ENCODE results near the gene OR1F1.
"Not testable (repeated sequence)": the region's sequence is repeated elsewhere in the genome, so short reads cannot be mapped to it uniquely, and the experiment has no call there.

Gene OR1F1

DNA sequence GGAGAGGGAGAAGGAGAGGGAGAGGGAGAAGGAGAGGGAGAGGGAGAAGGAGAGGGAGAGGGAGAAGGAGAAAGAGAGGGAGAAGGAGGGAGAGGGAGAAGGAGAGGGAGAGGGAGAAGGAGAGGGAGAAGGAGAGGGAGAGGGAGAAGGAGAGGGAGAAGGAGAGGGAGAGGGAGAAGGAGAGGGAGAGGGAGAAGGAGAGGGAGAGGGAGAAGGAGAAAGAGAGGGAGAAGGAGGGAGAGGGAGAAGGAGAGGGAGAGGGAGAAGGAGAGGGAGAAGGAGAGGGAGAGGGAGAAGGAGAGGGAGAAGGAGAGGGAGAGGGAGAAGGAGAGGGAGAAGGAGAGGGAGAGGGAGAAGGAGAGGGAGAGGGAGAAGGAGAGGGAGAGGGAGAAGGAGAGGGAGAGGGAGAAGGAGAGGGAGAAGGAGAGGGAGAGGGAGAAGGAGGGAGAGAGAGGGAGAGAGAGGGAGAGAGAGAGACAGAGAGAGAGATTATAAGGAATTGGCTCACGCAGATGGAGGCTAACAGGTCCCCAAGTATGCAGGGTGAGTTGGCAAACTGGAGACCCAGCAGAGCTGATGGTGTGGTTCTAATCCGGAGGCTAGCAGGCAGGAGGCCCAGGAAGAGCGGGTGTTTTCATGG, 9.8 kb downstream of the OR1F1 start:
- not testable (repeated sequence) for DNase-seq

DNA sequence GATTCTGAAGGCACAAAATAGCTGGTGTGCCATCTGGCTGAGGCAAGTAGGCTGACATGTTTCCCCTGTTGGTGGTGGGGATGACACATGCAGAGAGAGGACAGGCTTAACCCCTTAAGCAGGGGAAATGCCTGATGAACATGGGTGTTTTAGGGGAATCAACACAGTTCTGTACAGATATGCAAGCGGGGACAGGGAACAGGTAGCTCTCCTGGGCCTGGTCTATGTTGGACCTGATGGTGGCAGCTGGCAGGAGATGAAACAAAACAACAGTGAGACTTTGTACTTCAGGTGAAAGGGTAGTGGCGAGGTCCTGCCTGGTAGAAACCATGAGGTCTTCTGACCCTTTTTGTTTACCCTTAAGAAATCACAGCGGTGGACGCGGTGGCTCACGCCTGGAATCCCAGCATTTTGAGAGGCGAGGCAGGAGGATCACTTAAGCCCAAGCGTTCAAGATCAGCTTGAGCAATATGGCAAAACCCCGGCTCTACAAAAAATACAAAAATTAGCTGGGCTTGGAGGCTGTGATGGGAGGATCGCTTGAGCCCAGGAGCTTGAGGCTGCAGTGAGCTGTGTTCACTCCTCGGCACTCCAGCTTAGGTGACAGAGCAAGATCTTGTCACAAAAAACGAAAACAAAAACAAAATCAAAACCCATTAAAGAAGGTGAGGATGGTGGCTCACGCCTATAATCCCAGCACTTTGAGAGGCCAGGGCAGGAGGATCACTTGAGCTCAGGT, 10.5 kb downstream of the OR1F1 start:
- DNase-seq, result no peak

DNA sequence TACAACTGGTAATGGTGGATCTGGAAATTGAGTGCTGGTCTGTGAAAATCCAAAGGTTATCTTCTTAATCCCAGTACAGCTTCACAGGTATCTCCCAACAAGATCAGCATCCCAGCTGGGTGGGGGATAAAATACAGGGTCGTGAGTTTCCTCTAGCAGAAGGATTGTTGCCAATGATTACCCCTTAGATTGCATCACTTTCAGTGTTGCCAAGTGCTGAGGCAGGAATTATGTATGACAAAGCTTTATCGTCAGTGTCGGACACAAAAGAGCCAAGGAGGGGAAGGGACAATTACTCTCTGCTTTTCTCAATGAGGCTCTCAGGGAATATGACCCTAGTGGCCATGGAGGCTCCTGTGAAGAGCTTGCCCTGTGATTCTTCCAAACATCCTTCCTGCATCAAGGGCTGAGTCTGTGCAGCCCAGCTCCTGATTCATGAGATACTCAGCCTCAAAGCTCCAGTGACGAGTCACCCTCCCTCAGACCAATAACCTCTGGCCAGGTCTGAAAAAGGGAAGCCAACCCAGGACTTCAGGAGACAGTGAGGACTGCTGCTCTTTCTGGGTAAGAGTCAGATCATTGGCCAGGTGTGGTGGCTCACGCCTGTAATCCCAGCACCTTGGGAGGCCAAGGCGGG, 15.0 kb downstream of the OR1F1 start:
- no peak for DNase-seq

DNA sequence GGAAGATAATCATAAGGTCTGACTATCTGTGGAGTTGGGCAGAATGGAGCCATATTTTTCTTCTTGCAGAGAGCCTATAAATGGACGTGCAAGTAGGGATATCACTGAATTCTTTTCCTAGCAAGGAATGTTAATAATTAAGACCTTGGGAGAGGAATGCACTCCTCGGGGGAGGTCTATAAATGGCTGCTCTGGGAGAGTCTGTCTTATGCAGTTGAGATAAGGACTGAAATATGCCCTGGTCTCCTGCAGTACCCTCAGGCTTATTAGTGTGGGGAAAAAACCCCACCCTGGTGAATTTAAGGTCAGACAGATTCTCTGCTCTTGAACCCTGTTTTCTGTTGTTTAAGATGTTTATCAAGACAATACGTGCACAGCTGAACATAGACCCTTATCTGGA, 17.9 kb downstream of the OR1F1 start:
- DNase-seq, result not testable (repeated sequence)

DNA sequence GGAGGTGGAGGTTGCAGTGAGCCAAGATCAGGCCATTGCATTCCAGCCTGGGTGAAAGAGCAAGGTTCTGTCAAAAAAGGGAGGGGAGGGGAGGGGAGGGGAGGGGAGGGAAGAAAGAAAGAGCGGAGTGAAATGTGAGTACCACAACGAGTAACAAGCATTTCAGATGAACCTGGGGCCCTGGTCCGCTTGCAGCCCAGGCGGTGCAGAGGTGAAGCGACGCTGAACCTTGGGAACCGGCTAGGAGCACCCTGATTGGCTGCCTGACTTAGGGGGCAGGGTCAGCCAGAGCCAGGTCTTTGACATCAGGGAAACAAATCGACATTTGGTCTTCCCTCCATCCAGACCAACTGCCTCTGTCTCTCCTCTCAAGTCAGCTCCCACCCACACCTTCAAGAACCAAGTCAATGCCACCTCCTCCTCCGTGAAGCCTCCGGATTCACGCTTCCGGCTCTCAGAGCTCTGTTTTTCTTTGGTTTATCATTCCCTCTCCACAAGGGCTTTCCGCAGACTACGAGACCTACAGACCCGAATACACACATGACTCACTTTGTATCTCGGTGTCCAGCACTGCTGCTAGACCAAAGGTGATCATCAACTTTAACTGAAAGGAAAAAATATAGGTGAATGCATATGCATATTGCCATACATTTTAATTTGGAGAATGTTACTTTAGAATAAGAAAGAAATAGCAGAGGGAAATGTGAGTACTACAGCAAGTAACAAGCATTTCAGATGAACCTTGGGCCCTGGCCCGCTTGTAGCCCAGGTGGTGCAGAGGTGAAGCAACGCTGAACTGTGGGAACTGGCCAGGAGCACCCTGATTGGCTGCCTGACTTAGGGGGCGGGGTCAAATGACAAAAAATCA, 19.3 kb downstream of the OR1F1 start:
- DNase-seq, result no peak

DNA sequence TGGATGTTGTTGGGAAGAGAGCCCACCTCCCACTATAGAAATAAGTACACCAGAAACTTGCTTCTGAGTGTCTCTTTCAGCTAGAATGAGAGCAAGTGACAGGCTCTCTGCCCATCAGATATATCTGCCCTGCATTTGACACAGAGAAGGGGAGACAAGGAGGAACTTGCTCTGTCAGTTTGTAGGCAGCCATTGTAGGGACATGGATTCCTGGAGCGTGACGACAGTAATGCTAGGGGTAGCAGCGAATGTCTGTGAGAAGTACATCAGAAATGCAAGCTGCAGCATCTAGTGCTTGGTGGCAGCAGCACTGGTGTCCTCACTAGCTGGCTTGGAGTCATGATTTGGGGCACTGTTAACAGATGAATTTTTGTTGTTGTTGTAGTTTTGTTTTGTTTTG, 24.0 kb downstream of the OR1F1 start:
- DNase-seq, result no peak

DNA sequence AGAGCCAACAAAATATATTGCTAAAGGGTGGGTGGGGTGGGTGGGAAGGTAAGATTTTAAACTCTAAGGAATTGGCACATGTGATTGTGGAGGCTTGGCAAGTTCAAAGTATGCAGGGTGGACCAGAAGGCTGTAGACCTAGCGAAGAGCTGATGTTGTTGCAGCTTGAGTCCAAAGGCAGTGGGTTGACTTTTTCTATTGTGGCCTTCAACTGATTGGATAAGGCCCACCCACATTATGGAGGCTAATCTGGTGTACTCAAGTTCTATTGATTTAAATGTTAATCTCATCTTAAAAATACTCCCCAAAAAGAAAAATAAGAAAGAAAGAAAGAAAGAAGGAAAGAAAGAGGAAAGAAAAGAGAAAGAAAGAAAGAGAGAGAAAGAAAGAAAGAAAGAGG, 24.6 kb downstream of the OR1F1 start:
- DNase-seq, result no peak

DNA sequence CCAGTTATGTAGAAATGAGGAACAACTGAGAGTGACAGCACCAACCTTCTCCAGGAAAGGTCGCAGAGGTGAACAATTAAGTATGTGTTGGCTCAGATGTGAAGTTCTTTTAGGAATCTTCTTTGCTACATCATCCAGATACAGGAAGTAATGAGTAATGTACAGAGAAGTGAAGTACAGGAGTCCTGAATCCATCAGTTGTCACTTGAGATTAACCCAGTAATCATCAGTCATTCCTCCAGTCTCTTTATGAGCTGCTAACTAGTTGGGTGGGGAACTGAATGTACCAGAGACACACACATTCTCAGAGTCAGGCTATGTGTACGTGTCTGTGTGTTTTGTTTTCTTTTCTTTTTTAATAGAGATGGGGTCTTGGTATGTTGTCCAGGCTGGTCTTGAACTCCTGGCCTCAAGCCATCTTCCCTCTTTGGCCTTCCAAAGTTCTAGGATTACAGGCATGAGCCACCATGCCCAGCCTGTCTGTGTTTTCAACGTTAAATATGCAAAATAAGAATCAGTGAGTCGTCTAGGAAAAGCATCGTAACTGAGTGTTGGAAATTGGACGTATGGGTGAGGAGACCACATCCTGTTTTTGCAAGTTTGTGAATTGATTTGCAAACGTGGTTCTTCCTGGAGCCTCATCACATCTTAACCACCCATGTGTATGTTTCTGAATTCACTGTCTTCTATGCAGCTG, 27.0 kb downstream of the OR1F1 start:
- no peak for DNase-seq

DNA sequence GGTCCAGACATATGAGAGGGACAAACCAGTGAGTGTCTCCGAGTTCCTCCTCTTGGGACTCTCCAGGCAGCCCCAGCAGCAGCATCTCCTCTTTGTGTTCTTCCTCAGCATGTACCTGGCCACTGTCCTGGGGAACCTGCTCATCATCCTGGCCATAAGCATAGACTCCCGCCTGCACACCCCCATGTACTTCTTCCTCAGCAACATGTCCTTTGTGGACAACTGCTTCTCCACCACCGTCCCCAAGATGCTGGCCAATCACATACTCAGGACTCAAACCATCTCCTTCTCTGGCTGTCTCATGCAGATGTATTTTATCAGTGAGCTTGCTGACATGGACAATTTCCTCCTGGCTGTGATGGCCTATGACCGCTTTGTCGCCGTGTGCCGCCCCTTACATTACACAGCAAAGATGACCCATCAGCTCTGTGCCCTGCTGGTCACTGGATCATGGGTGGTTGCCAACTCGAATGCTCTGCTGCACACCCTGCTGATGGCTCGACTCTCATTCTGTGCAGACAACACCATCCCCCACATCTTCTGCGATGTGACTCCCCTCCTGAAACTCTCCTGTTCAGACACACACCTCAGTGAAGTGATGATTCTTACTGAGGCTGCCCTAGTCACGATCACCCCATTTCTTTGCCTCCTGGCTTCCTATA, 27.7 kb downstream of the OR1F1 start:
- no peak for DNase-seq

DNA sequence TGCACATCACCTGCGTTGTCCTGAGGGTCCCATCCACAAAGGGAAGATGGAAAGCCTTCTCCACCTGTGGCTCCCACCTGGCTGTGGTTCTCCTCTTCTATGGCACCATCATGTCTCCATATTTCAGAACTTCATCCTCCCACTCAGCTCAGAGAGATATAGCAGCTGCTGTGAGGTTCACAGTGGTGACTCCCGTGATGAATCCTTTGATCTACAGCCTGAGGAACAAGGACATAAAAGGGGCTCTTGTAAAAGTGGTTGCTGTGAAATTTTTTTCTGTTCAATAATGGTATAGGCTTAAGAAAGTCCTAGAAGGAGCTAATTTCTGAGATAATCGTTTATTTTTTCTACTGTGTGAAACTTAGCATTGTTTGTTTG, 28.2 kb downstream of the OR1F1 start:
- DNase-seq, result no peak

DNA sequence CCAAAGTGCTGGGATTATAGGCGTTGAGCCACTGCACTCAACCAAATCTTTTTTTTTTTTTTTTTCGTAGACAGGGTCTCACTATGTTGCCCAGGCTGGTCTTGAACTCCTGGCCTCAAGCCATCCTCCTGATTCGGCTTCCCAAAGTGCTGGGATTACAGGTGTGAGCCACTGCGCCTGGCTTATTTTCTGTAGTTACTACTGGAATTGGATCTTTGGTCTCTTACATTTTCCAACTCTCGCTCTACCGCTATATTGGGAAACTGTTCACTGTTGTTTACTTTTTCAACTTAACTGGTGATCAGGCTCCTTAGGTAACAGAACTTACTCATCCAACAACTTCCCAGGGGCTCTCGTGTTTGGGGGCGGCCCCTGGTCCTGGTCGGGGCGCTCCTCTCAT, 32.8 kb downstream of the OR1F1 start:
- no peak for DNase-seq

DNA sequence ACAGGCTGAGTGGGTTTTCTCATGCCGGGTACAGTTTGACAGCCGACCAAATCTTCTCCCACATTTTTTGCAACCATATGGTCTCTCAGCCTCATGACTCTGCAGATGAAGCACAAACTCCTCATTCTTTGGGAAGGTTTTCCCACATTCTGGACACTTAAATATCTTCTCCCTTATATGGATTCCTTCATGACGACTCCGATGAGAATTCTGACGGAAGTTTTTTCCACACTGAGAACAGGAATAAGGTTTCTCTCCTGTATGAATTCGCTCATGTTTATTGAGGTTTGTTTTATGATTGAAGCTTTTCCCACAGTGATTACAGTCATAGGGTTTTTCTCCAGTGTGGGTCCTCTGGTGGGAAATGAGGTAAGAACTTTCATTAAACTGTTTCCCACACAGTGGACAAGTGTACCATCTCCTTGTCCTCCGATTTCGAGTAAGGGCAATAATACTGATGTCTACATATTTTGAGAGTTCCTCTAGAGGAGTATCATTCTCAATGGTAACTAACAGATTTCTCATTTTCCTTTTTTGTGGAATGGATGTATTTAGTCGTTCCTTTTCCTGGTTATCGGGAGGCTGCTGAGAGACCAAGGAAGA, 36.0 kb downstream of the OR1F1 start:
- no peak for DNase-seq

DNA sequence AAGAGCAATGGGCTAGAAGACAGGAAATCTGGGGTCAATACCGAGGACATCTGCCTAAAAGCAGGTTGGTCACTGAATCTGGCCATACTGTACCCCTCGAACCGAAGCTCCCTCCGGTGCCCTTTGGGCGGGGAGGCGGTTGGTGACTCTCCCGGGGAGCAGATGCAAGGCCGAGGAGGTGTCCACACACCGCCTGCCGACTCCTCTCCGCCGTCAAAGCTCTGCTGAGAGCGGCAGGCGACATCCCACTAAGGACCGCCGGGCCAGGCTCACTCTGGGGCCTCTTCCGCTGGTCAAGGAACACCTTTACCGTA, 46.5 kb downstream of the OR1F1 start:
- peak in 1 of 51 donors; percentile 48 for DNase-seq

DNA sequence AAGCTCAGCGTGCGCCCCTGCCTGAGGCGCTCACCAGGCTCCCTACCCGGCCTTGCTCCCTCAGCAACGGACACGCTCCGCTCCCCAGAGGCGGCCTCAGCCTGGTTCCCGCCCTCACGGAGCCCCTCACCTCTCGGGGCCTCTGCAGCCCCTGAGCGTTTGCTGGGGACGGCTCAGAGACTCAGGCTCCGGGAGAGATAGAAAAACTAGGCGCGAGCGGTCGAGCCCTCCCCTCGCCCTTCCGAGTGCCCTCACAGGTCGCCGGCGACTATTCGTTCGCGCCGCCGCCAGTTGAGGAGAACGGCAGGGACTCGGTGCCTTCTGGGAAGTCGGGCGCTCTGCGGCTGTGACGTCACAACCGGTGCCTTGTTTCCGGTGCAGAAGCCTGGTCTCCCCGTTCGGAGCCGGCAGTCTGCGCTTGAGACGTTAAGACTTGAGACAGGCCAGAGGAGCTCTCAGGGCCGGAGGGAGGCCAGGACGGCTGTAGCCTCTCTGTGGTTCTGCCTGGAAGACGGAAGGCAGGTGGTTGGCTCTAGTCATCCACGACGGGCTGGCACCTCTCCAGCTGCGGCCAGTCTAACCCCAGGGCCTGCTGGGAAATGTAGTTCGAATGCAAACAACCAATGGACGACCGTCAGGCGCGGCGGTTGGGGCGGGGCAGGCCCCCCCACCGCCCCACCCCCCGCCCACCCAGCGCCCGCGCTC, 47.0 kb downstream of the OR1F1 start, which contains the start of gene ZNF200:
ZNF200 (minus strand) TSS at position 302 of the 705 bp plus-strand sequence. CDS start 1,403 bp downstream, outside the sequence.
- DNase-seq, result peak; percentile 73 to 100 (median 93)

DNA sequence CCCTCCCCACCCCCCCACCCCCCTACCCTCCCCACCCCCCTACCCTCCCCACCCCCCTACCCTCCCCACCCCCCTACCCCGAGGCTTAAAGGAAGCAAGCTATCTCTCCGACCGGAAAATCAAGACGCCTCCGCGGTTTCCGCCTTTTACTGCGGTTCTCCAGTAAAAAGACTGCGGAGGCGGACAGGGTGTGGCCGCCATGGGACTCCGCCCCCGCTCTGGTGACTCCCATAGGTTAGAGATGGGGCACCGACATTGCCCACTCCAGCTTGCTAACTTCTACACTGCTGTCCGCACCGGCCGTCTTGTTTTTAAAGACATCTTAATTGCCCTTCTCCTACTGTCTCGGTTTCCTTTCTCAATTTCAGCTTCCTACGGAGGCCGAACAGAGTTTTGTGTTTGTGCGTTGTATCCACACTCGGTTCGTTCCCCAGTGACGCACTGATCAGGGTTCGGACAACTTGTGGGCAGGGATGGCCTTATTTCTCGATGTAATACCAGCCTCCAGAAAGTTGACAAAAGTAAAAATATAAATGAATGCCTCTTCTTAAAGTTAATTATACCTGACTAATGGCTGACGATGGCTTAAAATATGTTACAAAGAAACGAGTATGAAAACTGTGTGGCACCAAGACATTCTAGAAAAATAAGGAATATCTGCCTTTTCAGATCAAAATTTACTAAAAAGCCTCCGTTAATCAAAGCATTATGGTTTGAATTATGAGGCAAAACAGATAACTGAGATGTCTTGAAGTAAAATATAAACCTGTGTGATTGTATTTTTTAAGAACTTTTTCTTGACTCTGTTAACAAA, 48.1 kb downstream of the OR1F1 start:
- DNase-seq, result peak in 2 of 51 donors; percentile 3 to 4

DNA sequence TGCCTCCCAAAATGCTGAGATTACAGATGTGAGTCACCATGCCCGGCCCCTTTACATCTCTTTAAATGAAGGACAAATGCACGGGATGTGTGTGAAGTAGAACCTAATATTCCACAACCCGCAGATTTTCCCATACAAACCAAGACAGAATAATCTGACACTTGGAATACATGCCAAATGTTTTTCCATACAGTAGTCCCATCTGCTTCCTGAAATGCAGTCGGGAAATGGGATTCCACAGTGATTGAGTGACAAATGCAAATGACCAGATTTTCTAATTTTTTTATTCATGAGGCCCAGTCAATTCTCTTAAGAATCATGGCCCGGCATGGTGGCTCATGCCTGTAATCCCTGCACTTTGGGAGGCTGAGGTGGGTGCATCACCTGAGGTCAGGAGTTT, 53.8 kb downstream of the OR1F1 start:
- no peak for DNase-seq

DNA sequence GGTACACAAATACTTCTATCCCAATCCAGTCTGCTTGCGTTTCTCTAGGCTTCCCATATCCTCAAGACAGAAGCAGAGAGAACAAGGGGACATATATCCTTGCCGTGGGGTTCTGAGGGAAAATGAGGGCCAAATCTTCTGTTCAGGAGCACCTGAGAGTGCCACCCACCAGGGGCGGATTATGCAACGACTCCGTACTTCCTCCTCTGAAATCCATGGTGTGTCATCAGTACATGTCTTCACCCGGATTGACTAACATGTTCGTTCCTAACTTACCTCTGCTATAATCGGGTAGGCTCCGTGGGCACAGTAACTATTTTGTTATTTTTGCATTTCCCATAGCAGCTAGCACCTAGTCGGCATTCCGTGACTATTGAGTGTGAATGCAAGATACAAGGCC, 54.7 kb downstream of the OR1F1 start:
- DNase-seq, result no peak

DNA sequence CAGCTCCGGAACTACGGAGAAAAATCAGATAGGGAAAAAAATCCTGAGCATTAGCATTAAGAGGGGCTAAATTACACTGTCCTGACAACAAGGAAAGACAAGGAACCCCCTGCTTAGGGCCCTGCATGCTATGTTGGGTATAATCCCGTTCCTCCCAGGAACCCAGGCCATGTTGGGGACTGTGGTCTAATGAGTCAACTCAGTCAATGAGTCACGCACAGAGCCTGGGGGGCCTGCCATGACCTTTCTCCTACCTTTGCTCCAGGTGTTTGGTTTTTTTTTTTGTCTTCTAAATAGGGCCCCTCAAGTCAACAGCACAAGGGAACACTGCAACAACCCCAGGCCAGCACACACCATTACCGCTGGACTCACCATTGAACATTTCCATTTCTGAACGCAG, 55.9 kb downstream of the OR1F1 start:
- DNase-seq, result no peak

DNA sequence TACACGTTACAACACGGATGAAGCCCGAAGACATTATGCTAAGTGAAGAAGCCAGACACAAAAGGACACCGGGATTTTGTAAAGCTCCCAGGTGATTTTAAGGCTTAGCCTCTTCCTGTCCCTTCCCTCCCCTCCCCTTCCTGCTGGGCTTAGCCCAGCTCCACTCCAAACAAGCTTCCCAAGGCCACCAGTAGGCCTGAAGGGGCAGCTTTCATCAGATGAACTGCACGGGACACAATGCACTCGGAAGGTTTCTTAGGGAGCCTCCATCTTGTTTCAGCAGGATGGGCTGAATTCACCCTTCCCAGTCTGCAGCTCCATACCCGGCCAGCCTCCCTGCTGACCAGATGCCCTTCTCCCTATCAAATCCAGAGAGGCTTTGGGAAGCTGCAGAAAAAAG, 58.0 kb downstream of the OR1F1 start:
- DNase-seq, result no peak
